WERI-Rb-1 (cell line): ENCODE results near the gene MAGEB16.

Experiments used
- DNase-seq: peaks from one replicate; pipeline ENCODE4 v3.0.0-alpha.2; 2020
- H3K27ac ChIP-seq: fragments of 250-450 bp; sonication (Bioruptor Pico); 2 replicates; pipeline ENCODE4 v1.5.1; 2020; ENCODE audit warnings: mild to moderate bottlenecking, moderate library complexity
- H3K27me3 ChIP-seq: fragments of 250-450 bp; sonication (Bioruptor Pico); 2 replicates; pipeline ENCODE4 v1.5.1; 2021; ENCODE audit warnings: mild to moderate bottlenecking, low read depth, moderate library complexity; ENCODE audit not compliant: insufficient read depth, severe bottlenecking
- H3K36me3 ChIP-seq: fragments of 250-450 bp; sonication (Bioruptor Pico); 2 replicates; pipeline ENCODE4 v1.5.1; 2020; ENCODE audit warnings: mild to moderate bottlenecking, moderate library complexity
- H3K4me3 ChIP-seq: 2 replicates; pipeline ENCODE4 v1.5.1; 2011; ENCODE audit warnings: low read depth, mild to moderate bottlenecking, control low read depth, low read length
- H3K9me3 ChIP-seq: fragments of 250-450 bp; sonication (Bioruptor Pico); 2 replicates; pipeline ENCODE4 v1.5.1; 2021; ENCODE audit warnings: mild to moderate bottlenecking, moderate library complexity; ENCODE audit not compliant: severe bottlenecking
- TF ChIP-seq, protein P1 (sequence below): IDR thresholded peaks from 2 replicates; pipeline ENCODE4 v1.5.1; 2011; ENCODE audit warnings: low read depth, mild to moderate bottlenecking, control low read depth, inconsistent platforms, low read length

MAGEB16 gene

DNA sequence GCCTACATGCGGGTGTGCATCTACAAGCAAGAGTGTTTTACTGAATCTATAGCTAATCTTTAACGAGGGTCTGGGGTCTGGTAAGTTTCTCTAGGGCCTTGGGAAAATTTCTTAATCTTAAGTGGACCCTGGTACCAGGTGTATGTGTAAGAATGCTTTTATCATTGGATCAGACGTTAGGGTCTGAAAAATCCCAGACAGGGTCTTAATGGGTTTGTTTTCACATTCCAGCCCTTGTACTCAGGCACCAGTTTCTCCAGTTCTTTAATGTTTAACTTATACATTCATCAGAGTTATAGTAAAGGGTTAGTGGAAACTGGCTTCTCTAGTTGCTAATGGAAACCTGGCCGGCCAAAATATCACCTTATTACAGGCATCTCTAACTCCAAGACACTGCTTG lies 11.6 kb downstream of the MAGEB16 start:
- Histone ChIP-seq H3K27ac (no peak overlapping the region), H3K9me3 (no peaks in the 10 kb centered on the region), H3K4me3 (no peak overlapping the region), H3K27me3 (peaks cover 9% of the 10 kb centered on the region), H3K36me3 (no peaks in the 10 kb centered on the region)
- TF ChIP-seq, protein P1, sequence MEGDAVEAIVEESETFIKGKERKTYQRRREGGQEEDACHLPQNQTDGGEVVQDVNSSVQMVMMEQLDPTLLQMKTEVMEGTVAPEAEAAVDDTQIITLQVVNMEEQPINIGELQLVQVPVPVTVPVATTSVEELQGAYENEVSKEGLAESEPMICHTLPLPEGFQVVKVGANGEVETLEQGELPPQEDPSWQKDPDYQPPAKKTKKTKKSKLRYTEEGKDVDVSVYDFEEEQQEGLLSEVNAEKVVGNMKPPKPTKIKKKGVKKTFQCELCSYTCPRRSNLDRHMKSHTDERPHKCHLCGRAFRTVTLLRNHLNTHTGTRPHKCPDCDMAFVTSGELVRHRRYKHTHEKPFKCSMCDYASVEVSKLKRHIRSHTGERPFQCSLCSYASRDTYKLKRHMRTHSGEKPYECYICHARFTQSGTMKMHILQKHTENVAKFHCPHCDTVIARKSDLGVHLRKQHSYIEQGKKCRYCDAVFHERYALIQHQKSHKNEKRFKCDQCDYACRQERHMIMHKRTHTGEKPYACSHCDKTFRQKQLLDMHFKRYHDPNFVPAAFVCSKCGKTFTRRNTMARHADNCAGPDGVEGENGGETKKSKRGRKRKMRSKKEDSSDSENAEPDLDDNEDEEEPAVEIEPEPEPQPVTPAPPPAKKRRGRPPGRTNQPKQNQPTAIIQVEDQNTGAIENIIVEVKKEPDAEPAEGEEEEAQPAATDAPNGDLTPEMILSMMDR, result no peak
- DNase-seq, result no peak

DNA sequence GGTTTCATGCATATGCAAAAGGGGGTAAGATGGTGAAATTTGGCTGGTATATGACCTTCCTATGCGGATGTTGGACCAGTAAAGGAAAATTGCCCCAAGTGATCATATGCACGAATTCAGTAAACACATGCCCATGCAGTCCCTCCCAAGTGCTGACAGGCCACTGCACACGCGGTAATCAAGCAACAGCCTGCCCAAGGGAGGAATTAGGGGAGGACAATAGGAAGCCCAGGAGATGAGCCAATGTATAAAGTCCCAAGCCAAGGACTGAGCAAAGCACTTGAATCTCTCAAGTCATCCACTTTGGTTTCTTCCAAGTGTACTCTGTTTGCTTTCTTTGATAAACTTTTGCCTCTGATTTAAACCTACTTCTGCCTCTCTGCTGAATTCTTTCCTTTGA lies 21.1 kb downstream of the MAGEB16 start:
- Histone ChIP-seq H3K4me3 (no peak overlapping the region), H3K27ac (no peak overlapping the region), H3K27me3 (peaks cover 3% of the 10 kb centered on the region), H3K9me3 (no peaks in the 10 kb centered on the region), H3K36me3 (no peaks in the 10 kb centered on the region)
- DNase-seq, result no peak
- TF ChIP-seq, protein P1, result no peak

DNA sequence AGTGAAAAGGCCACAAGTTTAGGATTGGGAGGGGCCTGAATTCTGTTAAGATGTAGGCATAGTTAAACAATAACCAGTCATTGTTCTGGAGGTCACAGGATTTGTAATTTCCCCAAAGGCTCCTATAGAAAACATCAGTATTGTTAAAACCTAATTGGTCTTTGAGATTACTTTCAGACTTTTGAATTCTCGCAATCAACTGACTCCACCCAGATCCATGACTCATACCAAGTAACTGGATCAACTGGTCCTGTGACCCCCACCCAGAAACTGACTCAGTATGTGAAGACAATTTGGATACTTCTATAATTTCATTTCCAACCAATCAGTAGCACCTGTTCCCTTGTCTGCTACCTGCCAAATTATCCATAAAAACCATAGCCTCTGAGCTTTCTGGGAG lies 28.4 kb downstream of the MAGEB16 start:
- no peak for DNase-seq
- no peak overlapping the region for H3K4me3 ChIP-seq
- no peaks in the 10 kb centered on the region for H3K9me3 ChIP-seq
- H3K27ac ChIP-seq, result no peak overlapping the region
- TF ChIP-seq, protein P1, result no peak
- no peaks in the 10 kb centered on the region for H3K36me3 ChIP-seq
- peaks cover 3% of the 10 kb centered on the region for H3K27me3 ChIP-seq

DNA sequence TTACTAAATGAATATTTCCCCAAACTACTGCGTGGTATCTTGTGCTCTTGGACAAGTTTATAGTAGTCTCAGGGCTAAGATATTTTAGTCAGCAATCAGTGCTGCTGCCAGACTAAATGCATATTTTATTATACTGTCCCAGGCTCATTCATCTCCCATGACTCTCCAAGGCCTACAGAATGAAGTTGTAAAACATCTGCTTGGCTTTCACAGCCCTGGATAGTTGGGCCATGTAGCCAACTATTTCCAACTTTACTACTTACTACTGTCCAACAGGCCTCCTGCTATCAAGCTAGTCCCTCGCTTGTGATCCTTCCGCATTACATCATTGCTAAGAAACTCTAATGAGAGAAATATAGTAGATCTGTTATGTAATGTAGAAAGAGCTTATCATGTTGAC lies 31.4 kb downstream of the MAGEB16 start:
- H3K36me3 ChIP-seq, result no peaks in the 10 kb centered on the region
- DNase-seq, result no peak
- TF ChIP-seq, protein P1, result no peak
- H3K27ac ChIP-seq, result no peak overlapping the region
- no peaks in the 10 kb centered on the region for H3K9me3 ChIP-seq
- H3K27me3 ChIP-seq, result no peaks in the 10 kb centered on the region
- H3K4me3 ChIP-seq, result no peak overlapping the region

DNA sequence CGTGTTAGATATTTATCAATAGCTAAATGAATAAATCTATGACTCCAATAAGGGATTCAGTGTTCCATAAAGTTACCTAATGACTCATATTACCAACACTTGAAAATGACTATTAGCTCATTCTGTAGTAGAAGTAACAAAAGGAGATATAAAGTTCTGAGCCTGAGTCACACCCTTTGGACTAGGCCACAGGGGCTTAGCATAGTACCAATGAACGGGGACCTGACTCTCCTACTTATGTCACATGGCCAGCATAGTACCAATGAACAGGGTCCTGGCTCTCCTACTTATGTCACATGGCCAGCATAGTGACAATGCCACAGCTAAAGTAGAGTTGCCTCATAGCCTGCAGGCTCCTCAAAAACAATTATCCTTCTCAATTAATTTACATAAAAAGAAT lies 43.7 kb downstream of the MAGEB16 start:
- H3K9me3 ChIP-seq, result no peaks in the 10 kb centered on the region
- no peaks in the 10 kb centered on the region for H3K36me3 ChIP-seq
- H3K4me3 ChIP-seq, result no peak overlapping the region
- peaks cover 7% of the 10 kb centered on the region for H3K27me3 ChIP-seq
- no peak for DNase-seq
- TF ChIP-seq, protein P1, result no peak
- H3K27ac ChIP-seq, result no peak overlapping the region

DNA sequence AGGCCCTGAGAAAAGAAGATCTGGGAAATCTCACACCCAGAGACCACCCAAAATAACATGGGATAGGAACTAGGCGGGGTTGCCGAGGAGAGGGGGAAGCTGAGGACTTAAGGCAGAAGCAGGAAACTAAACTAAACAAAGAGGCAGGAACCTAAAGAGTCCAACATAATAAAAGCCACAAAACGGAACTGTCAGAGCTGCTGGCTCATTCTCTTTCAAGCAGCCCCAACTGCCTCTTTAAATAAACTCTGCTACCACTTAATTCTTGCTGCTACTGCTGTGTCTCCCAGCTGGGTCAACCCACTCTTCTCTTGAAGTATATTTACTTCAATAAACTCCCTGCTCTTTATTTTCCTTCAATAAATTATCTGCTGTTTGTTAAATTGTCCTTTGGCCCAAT lies 44.5 kb downstream of the MAGEB16 start:
- Histone ChIP-seq H3K36me3 (no peaks in the 10 kb centered on the region), H3K9me3 (no peaks in the 10 kb centered on the region), H3K4me3 (no peak overlapping the region), H3K27ac (no peak overlapping the region), H3K27me3 (peaks cover 7% of the 10 kb centered on the region)
- TF ChIP-seq, protein P1, result no peak
- DNase-seq, result no peak
